ENCODE measurements around the gene FTCD.

FTCD gene

DNA sequence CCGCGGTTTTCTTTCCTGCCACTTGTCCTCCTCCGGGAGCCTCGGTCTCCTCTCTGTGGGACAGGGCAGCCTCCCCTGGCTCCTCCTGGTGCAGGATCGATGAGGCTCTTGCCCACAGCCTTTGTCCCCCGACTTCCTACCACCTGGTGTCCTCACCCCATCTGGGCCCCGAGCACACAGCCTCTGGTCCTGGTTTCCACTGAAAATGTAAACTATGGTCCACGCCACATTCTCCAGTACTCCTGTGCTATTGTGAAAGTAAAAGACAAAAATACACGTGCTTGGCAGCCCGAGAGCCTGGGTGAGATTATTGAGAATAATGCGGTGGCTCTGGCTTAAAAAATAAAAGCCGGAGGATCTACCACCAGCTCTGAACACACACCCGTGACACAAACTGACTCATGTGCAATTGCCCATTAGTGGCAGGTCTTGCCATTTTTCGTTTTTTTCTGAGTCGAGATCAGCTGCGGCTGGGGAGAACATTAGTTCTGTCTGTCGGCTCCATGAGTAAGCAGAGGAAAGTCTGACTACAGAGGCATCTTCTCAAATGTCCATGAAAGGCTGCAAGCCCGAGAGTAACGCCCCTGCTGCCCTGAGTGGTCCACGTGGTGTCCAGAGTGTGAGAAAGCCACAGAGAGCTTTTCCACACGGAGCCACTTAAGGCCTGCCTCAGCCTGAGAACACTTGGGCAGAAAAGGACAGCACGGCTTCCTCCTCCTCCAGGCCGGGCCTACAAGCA is 63.2 kb downstream of the FTCD start:
- no peak for DNase-seq (ENCODE audit: low spot score)

DNA sequence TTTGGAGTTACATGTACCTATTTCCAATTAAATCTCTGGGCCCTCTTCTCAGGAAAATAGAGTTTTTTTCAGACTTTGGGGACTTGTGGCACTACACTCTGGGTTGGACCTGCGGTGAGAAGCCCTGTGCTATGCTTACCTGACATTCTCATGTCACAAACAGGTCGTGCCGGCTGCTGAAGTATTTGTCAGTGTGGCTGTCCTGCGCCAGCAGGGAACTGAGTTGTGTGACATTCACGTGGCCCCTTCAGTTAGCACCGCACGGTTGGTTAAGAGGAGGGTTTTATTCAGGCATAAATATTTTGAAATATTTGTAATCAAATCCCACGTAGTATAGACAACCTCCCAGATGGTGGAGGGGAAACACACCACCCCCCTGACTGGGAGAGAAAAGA is 63.8 kb downstream of the FTCD start:
- DNase-seq (ENCODE audit: low spot score): no peak

DNA sequence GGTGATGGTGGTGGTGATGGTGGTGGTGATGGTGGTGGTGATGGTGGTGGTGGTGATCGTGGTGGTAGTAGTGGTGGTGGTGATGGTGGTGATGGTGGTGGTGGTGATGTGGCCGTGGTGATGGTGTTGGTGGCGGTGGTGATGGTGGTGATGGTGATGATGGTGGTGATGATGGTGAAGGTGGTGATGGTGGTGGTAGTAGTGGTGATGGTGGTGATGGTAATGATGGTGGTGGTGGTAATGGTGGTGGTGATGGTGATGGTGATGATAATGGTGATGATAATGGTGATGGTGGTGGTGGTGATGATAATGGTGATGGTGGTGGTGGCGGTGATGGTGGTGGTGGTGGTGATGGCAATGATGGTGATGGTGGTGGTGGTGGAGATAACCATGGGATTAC is 64.3 kb downstream of the FTCD start:
- DNase-seq (ENCODE audit: low spot score): no peak

- DNase-seq (ENCODE audit: low spot score): no peak
Measured at GRCh38 chr21:46089285-46089684, 66.1 kb downstream of the FTCD start.

DNA sequence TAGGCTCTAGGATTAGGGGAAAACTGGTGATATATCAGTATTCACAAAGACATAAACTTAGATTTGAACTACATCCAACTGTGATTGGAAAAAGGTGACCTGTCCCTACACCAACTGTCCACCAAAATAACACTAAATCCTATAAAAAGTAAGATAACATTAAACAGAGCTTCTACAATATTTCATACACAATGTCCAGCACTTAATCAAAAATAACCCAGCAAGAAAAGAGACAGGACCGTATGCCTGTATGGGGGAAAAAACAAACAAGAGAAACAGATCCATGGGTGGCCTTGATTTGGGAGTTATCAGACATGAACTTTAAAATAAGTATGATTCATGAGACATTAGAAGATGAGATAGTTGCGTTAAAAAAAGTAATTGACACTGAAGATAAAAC is 67.2 kb downstream of the FTCD start:
- DNase-seq (ENCODE audit: low spot score): no peak

DNA sequence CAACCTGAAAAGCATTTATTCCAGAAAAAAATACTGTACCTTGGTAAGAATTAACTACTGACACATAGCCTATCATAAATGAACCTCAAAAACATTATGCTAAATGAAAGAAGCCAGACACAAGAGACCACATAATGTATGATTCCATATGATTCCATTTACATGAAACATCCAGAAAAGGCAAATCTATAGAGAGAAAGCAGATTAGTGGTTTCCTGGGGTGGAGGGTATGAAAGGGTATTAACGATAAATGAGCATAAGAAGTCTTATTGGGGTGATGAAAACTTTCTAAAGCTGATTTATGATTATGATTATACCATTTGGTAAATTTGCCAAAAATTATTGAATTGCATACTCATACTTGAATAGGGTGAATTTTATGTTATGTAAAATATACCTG is 67.7 kb downstream of the FTCD start:
- no peak for DNase-seq (ENCODE audit: low spot score)
